Measurements from ENCODE around the gene KBTBD4. TPM values are rescaled to one million over a fixed set of nuclear protein-coding genes. Genes with fewer than 3 reads are reported as not detected.
"Not testable (repeated sequence)": the region's sequence is repeated elsewhere in the genome, so short reads cannot be mapped to it uniquely, and the experiment has no call there.

KBTBD4 gene
- total RNA-seq, 1 donor from 2014 or later, result 12.1 TPM

GRCh38 chr11:47564933-47565339, 13.8 kb downstream of the KBTBD4 start:
- no peak for TF ChIP-seq CTCF (IDR thresholded peaks at IDR 0.05; ENCODE audit: unreplicated experiment)
- Mint-ChIP-seq H3K9me3 (ENCODE audit: unreplicated experiment) (no peaks in the 10 kb centered on the region), H3K27me3 (ENCODE audit: unreplicated experiment) (peaks cover 3% of the 10 kb centered on the region), H3K4me3 (ENCODE audit: unreplicated experiment) (peak overlapping the region; percentile 74), H3K36me3 (ENCODE audit: low read depth, unreplicated experiment) (peaks cover 5% of the 10 kb centered on the region), H3K27ac (ENCODE audit: unreplicated experiment) (no peak overlapping the region), H3K4me1 (ENCODE audit: unreplicated experiment) (peaks cover 9% of the 10 kb centered on the region)
- no peak for DNase-seq (ENCODE audit: low spot score)

- not testable (repeated sequence) for H3K36me3 Mint-ChIP-seq (ENCODE audit: low read depth, unreplicated experiment); H3K4me1 Mint-ChIP-seq (ENCODE audit: unreplicated experiment); H3K27ac Mint-ChIP-seq (ENCODE audit: unreplicated experiment); DNase-seq (ENCODE audit: low spot score); H3K9me3 Mint-ChIP-seq (ENCODE audit: unreplicated experiment); H3K27me3 Mint-ChIP-seq (ENCODE audit: unreplicated experiment); H3K4me3 Mint-ChIP-seq (ENCODE audit: unreplicated experiment)
Observed at GRCh38 chr11:47564366-47564765, 14.4 kb downstream of the KBTBD4 start.

- not testable (repeated sequence) for H3K27me3 Mint-ChIP-seq (ENCODE audit: unreplicated experiment); H3K27ac Mint-ChIP-seq (ENCODE audit: unreplicated experiment); DNase-seq (ENCODE audit: low spot score); H3K36me3 Mint-ChIP-seq (ENCODE audit: low read depth, unreplicated experiment); H3K9me3 Mint-ChIP-seq (ENCODE audit: unreplicated experiment); H3K4me3 Mint-ChIP-seq (ENCODE audit: unreplicated experiment); H3K4me1 Mint-ChIP-seq (ENCODE audit: unreplicated experiment)
Observed at GRCh38 chr11:47562393-47562792, 16.4 kb downstream of the KBTBD4 start.

GRCh38 chr11:47560426-47560825, 18.3 kb downstream of the KBTBD4 start:
- H3K27ac Mint-ChIP-seq (ENCODE audit: unreplicated experiment), result no peak overlapping the region
- no peak overlapping the region for H3K4me3 Mint-ChIP-seq (ENCODE audit: unreplicated experiment)
- peaks cover 3% of the 10 kb centered on the region for H3K27me3 Mint-ChIP-seq (ENCODE audit: unreplicated experiment)
- H3K36me3 Mint-ChIP-seq (ENCODE audit: low read depth, unreplicated experiment), result no peaks in the 10 kb centered on the region
- peaks cover 3% of the 10 kb centered on the region for H3K4me1 Mint-ChIP-seq (ENCODE audit: unreplicated experiment)
- no peaks in the 10 kb centered on the region for H3K9me3 Mint-ChIP-seq (ENCODE audit: unreplicated experiment)
- no peak for DNase-seq (ENCODE audit: low spot score)
- no peak for TF ChIP-seq CTCF (IDR thresholded peaks at IDR 0.05; ENCODE audit: unreplicated experiment)

GRCh38 chr11:47558695-47559094, 20.1 kb downstream of the KBTBD4 start:
- H3K4me1 Mint-ChIP-seq (ENCODE audit: unreplicated experiment), result no peaks in the 10 kb centered on the region
- no peak for DNase-seq (ENCODE audit: low spot score)
- no peak for TF ChIP-seq CTCF (IDR thresholded peaks at IDR 0.05; ENCODE audit: unreplicated experiment)
- H3K4me3 Mint-ChIP-seq (ENCODE audit: unreplicated experiment), result no peak overlapping the region
- peaks cover 3% of the 10 kb centered on the region for H3K27me3 Mint-ChIP-seq (ENCODE audit: unreplicated experiment)
- H3K36me3 Mint-ChIP-seq (ENCODE audit: low read depth, unreplicated experiment), result no peaks in the 10 kb centered on the region
- H3K27ac Mint-ChIP-seq (ENCODE audit: unreplicated experiment), result no peak overlapping the region
- no peaks in the 10 kb centered on the region for H3K9me3 Mint-ChIP-seq (ENCODE audit: unreplicated experiment)

- not testable (repeated sequence) for H3K9me3 Mint-ChIP-seq (ENCODE audit: unreplicated experiment); H3K27ac Mint-ChIP-seq (ENCODE audit: unreplicated experiment); DNase-seq (ENCODE audit: low spot score); H3K4me3 Mint-ChIP-seq (ENCODE audit: unreplicated experiment); H3K27me3 Mint-ChIP-seq (ENCODE audit: unreplicated experiment); H3K4me1 Mint-ChIP-seq (ENCODE audit: unreplicated experiment); H3K36me3 Mint-ChIP-seq (ENCODE audit: low read depth, unreplicated experiment)
Observed at GRCh38 chr11:47557004-47557403, 21.8 kb downstream of the KBTBD4 start.

GRCh38 chr11:47553406-47553743, 25.4 kb downstream of the KBTBD4 start:
- no peaks in the 10 kb centered on the region for H3K9me3 Mint-ChIP-seq (ENCODE audit: unreplicated experiment)
- H3K27ac Mint-ChIP-seq (ENCODE audit: unreplicated experiment), result peak overlapping the region; percentile 89
- peaks cover 13% of the 10 kb centered on the region for H3K36me3 Mint-ChIP-seq (ENCODE audit: low read depth, unreplicated experiment)
- DNase-seq (ENCODE audit: low spot score), result no peak
- peak overlapping the region; percentile 92 for H3K4me3 Mint-ChIP-seq (ENCODE audit: unreplicated experiment)
- H3K27me3 Mint-ChIP-seq (ENCODE audit: unreplicated experiment), result peaks cover 8% of the 10 kb centered on the region
- TF ChIP-seq CTCF (IDR thresholded peaks at IDR 0.05; ENCODE audit: unreplicated experiment), result no peak
- peaks cover 24% of the 10 kb centered on the region for H3K4me1 Mint-ChIP-seq (ENCODE audit: unreplicated experiment)

All from endothelial cell (in vitro differentiated cells).